GM12878 (cell line): ENCODE measurements around the gene SCYGR5.

Experiments
- EZH2 ChIP-seq: IDR thresholded peaks from 2 replicates; pipeline ENCODE4 v1.6.1; 2012; ENCODE audit warnings: low read depth, mild to moderate bottlenecking, control low read depth, inconsistent platforms, low read length, borderline replicate concordance; ENCODE audit not compliant: control insufficient read depth
- KDM1A ChIP-seq: fragments of 200-600 bp; sonication (generic); IDR thresholded peaks from 2 replicates; pipeline ENCODE4 v1.6.1; 2016; ENCODE audit warnings: borderline replicate concordance
- MXI1 ChIP-seq: fragments of 150-350 bp; IDR thresholded peaks from 2 replicates; pipeline ENCODE4 v1.6.1; 2011; ENCODE audit warnings: low read depth, mild to moderate bottlenecking, inconsistent platforms, low read length, improper control_type of control experiment
- NRF1 ChIP-seq: conservative IDR thresholded peaks from 2 replicates; pipeline ENCODE4 v1.6.1; 2011; ENCODE audit warnings: mild to moderate bottlenecking, low read depth, low read length, improper control_type of control experiment
- TF ChIP-seq, protein P1 (sequence below), 3 experiments: IDR thresholded peaks in 2 of 3; conservative IDR thresholded peaks in 1 of 3; 2 replicates each; pipeline ENCODE4 v1.5.1; 2011; ENCODE audit warnings: low read depth in 3 of 3, low read length in 3 of 3, mild to moderate bottlenecking in 3 of 3, control low read depth in 2 of 3, moderate library complexity in 2 of 3, inconsistent platforms in 1 of 3, mixed read lengths in 1 of 3; ENCODE audit not compliant: control insufficient read depth in 2 of 3, insufficient read depth in 1 of 3; ENCODE audit errors: extremely low read depth in 1 of 3

DNA sequence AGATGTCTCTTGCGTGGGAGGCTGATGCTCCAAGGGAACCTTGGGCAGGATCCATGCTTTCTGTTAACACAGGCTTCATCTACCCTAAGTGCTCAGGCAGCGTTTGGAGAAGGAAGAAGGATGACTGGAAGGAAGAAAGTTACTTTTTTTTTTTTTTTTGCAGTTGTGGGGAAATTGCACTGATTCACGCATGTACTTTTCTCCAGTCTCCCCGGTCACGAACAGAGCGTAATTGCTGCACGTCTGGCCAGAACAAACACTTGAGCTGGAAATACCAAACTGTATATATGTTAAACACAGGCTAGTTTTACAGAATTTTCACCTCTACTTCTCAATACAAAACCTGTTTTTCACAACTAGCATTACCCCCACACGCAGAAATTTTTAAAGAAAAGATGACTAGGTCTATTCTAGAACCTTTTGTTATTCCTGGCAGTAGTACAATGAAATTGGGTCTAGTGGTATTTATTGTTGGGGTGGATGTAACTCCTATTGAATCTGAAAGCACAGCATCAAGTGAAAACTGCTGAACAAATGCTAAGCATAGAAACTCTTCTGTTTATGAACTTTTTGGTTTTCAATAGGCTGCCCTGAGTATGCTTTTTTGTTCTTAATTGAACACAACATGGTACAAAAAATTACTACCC, 9.3 kb upstream of the SCYGR5 start:
- TF ChIP-seq NRF1 (no peak), MXI1 (no peak), EZH2 (no peak), KDM1A (no peak)
- TF ChIP-seq, protein P1, sequence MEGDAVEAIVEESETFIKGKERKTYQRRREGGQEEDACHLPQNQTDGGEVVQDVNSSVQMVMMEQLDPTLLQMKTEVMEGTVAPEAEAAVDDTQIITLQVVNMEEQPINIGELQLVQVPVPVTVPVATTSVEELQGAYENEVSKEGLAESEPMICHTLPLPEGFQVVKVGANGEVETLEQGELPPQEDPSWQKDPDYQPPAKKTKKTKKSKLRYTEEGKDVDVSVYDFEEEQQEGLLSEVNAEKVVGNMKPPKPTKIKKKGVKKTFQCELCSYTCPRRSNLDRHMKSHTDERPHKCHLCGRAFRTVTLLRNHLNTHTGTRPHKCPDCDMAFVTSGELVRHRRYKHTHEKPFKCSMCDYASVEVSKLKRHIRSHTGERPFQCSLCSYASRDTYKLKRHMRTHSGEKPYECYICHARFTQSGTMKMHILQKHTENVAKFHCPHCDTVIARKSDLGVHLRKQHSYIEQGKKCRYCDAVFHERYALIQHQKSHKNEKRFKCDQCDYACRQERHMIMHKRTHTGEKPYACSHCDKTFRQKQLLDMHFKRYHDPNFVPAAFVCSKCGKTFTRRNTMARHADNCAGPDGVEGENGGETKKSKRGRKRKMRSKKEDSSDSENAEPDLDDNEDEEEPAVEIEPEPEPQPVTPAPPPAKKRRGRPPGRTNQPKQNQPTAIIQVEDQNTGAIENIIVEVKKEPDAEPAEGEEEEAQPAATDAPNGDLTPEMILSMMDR (IDR thresholded peaks at IDR 0.05 in 2 of 3, conservative IDR thresholded peaks at IDR 0.05 in 1 of 3; ENCODE audit: control insufficient read depth in 2 of 3, extremely low read depth in 1 of 3, insufficient read depth in 1 of 3, low read depth in 3 of 3, low read length in 3 of 3): no peak
